OCI-LY7 (cell line): Measurements from ENCODE around the gene IL37.

Source experiments
- CTCF ChIP-seq: fragments of 200-600 bp; sonication (generic); conservative IDR thresholded peaks from 2 replicates; pipeline ENCODE4 v1.5.1; 2014; ENCODE audit warnings: mild to moderate bottlenecking, antibody characterized with exemption, low read length, moderate library complexity, mixed read lengths
- EZH2phosphoT487 ChIP-seq: fragments of 200-600 bp; sonication (generic); IDR thresholded peaks from 2 replicates; pipeline ENCODE4 v1.6.1; 2018; ENCODE audit warnings: low read depth, borderline replicate concordance, mild to moderate bottlenecking, mixed run types, antibody characterized with exemption, low read length, moderate library complexity, mixed read lengths

GRCh38 chr2:112907001-112907949 lies 3.7 kb upstream of the IL37 start:
- TF ChIP-seq CTCF: no peak
- no peak for TF ChIP-seq EZH2phosphoT487
